Activated CD4-positive, alpha-beta memory T cell treated with anti-CD3 and anti-CD28 coated beads, Interleukin-2, amount 10 ng/mL, durations not matched to agents 7 days and 5 days (primary cell): Measurements from ENCODE around the gene LRRC3B. TPM values are rescaled to one million over a fixed set of nuclear protein-coding genes. Genes with fewer than 3 reads are reported as not detected.
"Not testable (repeated sequence)": the region's sequence is repeated elsewhere in the genome, so short reads cannot be mapped to it uniquely, and the experiment has no call there.

Experiments
- CTCF ChIA-PET: fragments of 350-600 bp; sonication (Branson Sonifier 250); formaldehyde crosslinking; loops from one replicate; lab custom pipeline; 2021; ENCODE audit warnings: antibody characterized with exemption, inconsistent platforms; lab: Charles Lee
- POLR2A ChIA-PET: fragments of 350-600 bp; sonication (Branson Sonifier 250); formaldehyde crosslinking; loops from one replicate; lab custom pipeline; 2021; ENCODE audit warnings: antibody characterized with exemption; lab: Charles Lee
- DNase-seq: peaks from one replicate; pipeline ENCODE4 v3.0.0-alpha.2; 2020
- H3K27ac Mint-ChIP-seq: one replicate; pipeline ENCODE4 v1.8.0; 2021; ENCODE audit warnings: mild to moderate bottlenecking, mixed read lengths
- H3K27me3 Mint-ChIP-seq: one replicate; pipeline ENCODE4 v1.8.0; 2021; ENCODE audit warnings: mixed read lengths
- H3K36me3 Mint-ChIP-seq: one replicate; pipeline ENCODE4 v1.8.0; 2021; ENCODE audit warnings: low read depth, mixed read lengths
- H3K4me1 Mint-ChIP-seq: one replicate; pipeline ENCODE4 v1.8.0; 2021; ENCODE audit warnings: mixed read lengths
- H3K4me3 Mint-ChIP-seq: one replicate; pipeline ENCODE4 v1.8.0; 2021; ENCODE audit warnings: mild to moderate bottlenecking, mixed read lengths
- H3K9me3 Mint-ChIP-seq: one replicate; pipeline ENCODE4 v1.8.0; 2021; ENCODE audit warnings: mixed read lengths
- total RNA-seq, 2 experiments: library from RNA; stranded (reverse); gene quantifications; one replicate each; pipeline ENCODE4 v1.2.3, GENCODE V29; 2021

The LRRC3B gene, protein sequence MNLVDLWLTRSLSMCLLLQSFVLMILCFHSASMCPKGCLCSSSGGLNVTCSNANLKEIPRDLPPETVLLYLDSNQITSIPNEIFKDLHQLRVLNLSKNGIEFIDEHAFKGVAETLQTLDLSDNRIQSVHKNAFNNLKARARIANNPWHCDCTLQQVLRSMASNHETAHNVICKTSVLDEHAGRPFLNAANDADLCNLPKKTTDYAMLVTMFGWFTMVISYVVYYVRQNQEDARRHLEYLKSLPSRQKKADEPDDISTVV
- not detected for total RNA-seq

GRCh38 chr3:26622621-26623418, at the start of gene LRRC3B:
TSS of gene LRRC3B (plus strand) at chr3:26622772. CDS start at chr3:26709673, 86,901 bp downstream.
- Mint-ChIP-seq H3K36me3 (no peaks in the 10 kb centered on the region), H3K4me3 (no peak within 1 kb of the TSS), H3K4me1 (peaks cover 1% of the 10 kb centered on the region), H3K27ac (no peak within 1 kb of the TSS), H3K27me3 (peaks cover 31% of the 10 kb centered on the region), H3K9me3 (no peaks in the 10 kb centered on the region)
- POLR2A ChIA-PET, result no interaction called here
- DNase-seq, result no peak
- CTCF ChIA-PET, result no interaction called here

DNA sequence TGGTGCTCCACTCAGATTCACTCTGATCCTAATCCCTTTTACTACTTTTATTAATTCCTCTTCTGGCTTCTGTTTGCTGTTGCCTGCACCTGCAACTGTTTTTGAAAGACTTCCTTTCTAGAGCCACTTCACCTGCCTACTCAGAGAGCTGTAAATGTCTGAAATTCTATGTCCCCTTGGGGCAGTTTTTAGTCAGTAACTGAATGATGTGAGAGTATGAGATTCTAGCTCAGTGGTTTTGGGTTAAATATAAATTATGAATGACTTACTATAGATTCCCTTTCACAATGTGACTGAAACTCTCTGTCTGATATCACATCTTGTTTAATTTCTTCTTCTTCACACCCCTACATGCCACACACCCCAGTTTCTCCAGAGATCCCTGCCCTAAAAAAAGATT, 47.8 kb upstream of the LRRC3B start:
- H3K36me3 Mint-ChIP-seq, result no peaks in the 10 kb centered on the region
- CTCF ChIA-PET, result no interaction called here

DNA sequence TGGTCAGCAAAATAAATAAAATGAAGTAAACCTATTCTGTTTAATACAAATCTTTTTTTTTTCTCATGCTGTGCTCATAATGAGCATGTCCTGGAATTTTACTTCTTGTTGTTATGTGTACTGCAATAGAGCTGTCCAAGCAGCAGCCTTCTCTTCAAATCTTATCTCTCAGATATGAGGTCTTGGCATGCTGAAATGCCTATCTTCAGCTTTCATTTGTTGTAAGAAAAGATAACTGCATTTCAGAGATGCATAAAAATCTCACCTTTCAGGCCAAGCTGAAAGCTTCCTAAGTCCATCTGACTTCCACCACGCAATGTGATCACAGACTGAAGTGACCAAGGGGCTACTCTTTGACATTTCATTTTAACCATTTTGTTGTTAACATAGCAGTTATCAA, 43.5 kb upstream of the LRRC3B start:
- DNase-seq, result no peak
- no peaks in the 10 kb centered on the region for H3K36me3 Mint-ChIP-seq
- H3K4me3 Mint-ChIP-seq, result no peak overlapping the region
- no peaks in the 10 kb centered on the region for H3K4me1 Mint-ChIP-seq
- CTCF ChIA-PET, result no interaction called here
- no peaks in the 10 kb centered on the region for H3K27me3 Mint-ChIP-seq
- POLR2A ChIA-PET, result no interaction called here
- no peak overlapping the region for H3K27ac Mint-ChIP-seq
- H3K9me3 Mint-ChIP-seq, result peaks cover 3% of the 10 kb centered on the region

More for the DNA sequence above, 47.8 kb upstream of the LRRC3B start:
- Mint-ChIP-seq H3K27ac (no peak overlapping the region), H3K9me3 (peaks cover 3% of the 10 kb centered on the region), H3K4me3 (no peak overlapping the region), H3K27me3 (no peaks in the 10 kb centered on the region), H3K4me1 (no peaks in the 10 kb centered on the region)
- POLR2A ChIA-PET, result no interaction called here
- no peak for DNase-seq

- Mint-ChIP-seq H3K27me3 (no peaks in the 10 kb centered on the region), H3K9me3 (peaks cover 2% of the 10 kb centered on the region), H3K36me3 (no peaks in the 10 kb centered on the region), H3K4me1 (no peaks in the 10 kb centered on the region), H3K4me3 (no peak overlapping the region), H3K27ac (no peak overlapping the region)
- no peak for DNase-seq
- ChIA-PET CTCF (no interaction called here), POLR2A (no interaction called here)
Observed at GRCh38 chr3:26587571-26587970, 35.0 kb upstream of the LRRC3B start.

DNA sequence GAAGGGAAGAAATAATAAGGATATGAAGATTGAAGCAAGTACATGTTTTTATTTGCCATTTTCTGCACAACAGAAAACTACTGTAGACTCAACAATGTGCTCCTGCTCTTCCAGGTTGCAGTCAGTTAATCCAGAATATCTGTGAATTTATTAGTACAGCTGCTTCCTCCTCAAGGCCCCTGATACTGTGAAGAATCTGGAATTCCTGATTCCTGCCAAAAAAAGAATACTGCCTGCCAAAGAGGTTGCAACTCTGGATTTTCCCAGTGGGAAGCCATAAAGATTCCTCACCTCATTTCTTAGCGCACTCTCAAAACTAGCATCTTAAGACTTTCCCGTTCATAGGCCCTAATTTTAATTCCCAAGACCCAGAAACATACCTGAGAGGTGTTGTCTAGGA, 33.6 kb upstream of the LRRC3B start:
- Mint-ChIP-seq H3K4me3 (no peak overlapping the region), H3K4me1 (no peaks in the 10 kb centered on the region), H3K9me3 (peaks cover 2% of the 10 kb centered on the region), H3K27me3 (no peaks in the 10 kb centered on the region), H3K27ac (no peak overlapping the region), H3K36me3 (no peaks in the 10 kb centered on the region)
- CTCF ChIA-PET, result no interaction called here
- no peak for DNase-seq
- POLR2A ChIA-PET, result no interaction called here

DNA sequence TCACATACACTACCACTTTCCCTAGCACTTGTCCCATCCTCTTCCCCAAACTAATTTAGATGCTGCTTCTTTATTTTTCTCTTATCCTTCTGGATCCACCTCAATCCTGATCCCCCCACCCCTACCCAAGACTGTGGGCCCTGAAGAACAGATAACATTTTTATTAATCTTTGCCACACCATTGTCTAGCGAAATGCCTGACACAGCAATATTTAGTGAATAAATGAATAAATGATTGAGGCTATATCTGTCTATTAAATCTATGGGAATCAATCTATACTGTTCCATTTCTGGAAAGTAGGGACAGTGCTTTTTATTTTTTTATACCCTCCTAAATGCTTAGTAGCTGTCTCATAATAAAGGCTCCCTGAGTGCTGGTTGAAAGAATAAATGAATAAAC, 32.9 kb upstream of the LRRC3B start:
- DNase-seq, result no peak
- CTCF ChIA-PET, result no interaction called here
- no peak overlapping the region for H3K27ac Mint-ChIP-seq
- no peaks in the 10 kb centered on the region for H3K4me1 Mint-ChIP-seq
- POLR2A ChIA-PET, result no interaction called here
- H3K9me3 Mint-ChIP-seq, result peaks cover 2% of the 10 kb centered on the region
- no peak overlapping the region for H3K4me3 Mint-ChIP-seq
- no peaks in the 10 kb centered on the region for H3K36me3 Mint-ChIP-seq
- H3K27me3 Mint-ChIP-seq, result no peaks in the 10 kb centered on the region

DNA sequence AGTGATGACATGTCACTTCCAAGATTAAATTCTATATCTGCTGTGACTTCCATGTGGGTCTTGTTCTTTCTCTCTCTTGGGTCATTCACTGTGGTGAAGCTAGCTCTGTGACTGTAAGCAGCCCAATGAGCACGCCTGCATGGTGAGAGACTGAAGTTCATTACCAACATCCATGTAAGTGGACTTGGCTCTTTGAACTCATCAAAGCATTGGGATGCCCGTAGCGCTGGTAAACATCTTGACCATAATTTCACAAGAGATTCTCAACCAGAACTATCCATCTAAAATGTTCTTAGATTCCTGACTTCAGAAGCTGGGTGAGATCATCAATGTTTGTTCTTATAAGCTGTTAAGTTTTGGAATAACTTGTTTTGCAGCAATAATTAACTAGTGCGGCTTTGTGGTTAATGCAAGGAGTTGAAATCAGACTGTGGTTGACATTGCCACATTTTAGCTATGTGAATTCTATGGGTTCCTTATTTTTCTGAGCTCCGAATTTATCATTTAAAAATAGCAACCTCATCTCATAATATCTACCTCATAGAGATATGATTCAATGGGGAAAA, 31.6 kb upstream of the LRRC3B start:
- no peak for DNase-seq

GRCh38 chr3:26591926-26592325, 30.6 kb upstream of the LRRC3B start:
- no peaks in the 10 kb centered on the region for H3K36me3 Mint-ChIP-seq
- no peaks in the 10 kb centered on the region for H3K27me3 Mint-ChIP-seq
- no peaks in the 10 kb centered on the region for H3K4me1 Mint-ChIP-seq
- H3K27ac Mint-ChIP-seq, result no peak overlapping the region
- DNase-seq, result no peak
- no peak overlapping the region for H3K4me3 Mint-ChIP-seq
- CTCF ChIA-PET, result no interaction called here
- POLR2A ChIA-PET, result no interaction called here
- H3K9me3 Mint-ChIP-seq, result peaks cover 2% of the 10 kb centered on the region

More for the DNA sequence above, 31.6 kb upstream of the LRRC3B start:
- H3K36me3 Mint-ChIP-seq, result no peaks in the 10 kb centered on the region
- no peak overlapping the region for H3K4me3 Mint-ChIP-seq
- no peak overlapping the region for H3K27ac Mint-ChIP-seq
- ChIA-PET POLR2A (no interaction called here), CTCF (no interaction called here)
- H3K4me1 Mint-ChIP-seq, result no peaks in the 10 kb centered on the region
- no peaks in the 10 kb centered on the region for H3K27me3 Mint-ChIP-seq
- H3K9me3 Mint-ChIP-seq, result peaks cover 2% of the 10 kb centered on the region

GRCh38 chr3:26592451-26592850, 30.1 kb upstream of the LRRC3B start:
- no peak for DNase-seq
- ChIA-PET CTCF (no interaction called here), POLR2A (no interaction called here)
- Mint-ChIP-seq H3K36me3 (no peaks in the 10 kb centered on the region), H3K9me3 (peaks cover 2% of the 10 kb centered on the region), H3K27me3 (no peaks in the 10 kb centered on the region), H3K4me1 (no peaks in the 10 kb centered on the region), H3K27ac (no peak overlapping the region), H3K4me3 (no peak overlapping the region)

DNA sequence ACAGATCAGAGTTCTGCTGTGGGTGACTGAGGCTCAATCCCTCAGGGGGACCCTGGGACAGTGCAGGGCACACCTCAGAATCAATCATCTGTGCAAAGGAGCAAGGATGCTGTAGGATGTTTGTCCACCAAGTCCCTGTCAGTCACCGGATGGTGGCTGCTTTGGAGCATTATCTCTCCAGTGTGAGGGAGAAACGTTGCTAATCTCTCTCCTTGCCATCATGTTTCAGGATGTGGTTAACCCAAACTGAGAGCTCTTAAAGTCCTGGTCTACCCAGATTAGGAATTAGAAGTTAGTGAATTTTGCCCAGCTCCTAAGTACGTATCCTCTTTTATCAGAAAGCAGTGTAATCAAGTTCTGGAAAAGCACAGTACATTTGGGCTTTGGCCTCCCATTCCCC, 26.2 kb upstream of the LRRC3B start:
- no peak overlapping the region for H3K4me3 Mint-ChIP-seq
- POLR2A ChIA-PET, result no interaction called here
- CTCF ChIA-PET, result no interaction called here
- DNase-seq, result no peak
- no peaks in the 10 kb centered on the region for H3K36me3 Mint-ChIP-seq
- no peak overlapping the region for H3K27ac Mint-ChIP-seq
- no peaks in the 10 kb centered on the region for H3K27me3 Mint-ChIP-seq
- no peaks in the 10 kb centered on the region for H3K4me1 Mint-ChIP-seq
- peaks cover 4% of the 10 kb centered on the region for H3K9me3 Mint-ChIP-seq

DNA sequence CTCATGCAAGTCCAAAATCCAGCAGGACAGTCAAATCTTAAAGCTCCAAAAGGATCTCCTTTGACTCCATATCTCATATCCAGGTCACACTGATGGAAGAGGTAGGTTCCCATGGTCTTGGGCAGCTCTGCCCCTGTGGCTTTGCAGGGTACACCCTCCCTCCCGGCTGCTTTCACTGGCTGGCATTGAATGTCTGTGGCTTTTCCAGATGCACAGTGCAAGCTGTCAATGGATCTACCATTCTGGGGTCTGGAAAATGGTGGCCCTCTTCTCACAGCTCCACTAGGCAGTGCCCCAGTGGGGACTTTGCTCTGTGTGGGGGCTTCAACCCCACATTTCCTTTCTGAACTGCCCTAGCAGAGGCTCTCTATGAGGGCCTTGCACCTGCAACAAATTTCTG, 19.3 kb upstream of the LRRC3B start:
- DNase-seq, H3K36me3 Mint-ChIP-seq, POLR2A ChIA-PET, H3K27me3 Mint-ChIP-seq, H3K4me3 Mint-ChIP-seq, CTCF ChIA-PET, H3K27ac Mint-ChIP-seq, H3K4me1 Mint-ChIP-seq: not testable (repeated sequence)
- H3K9me3 Mint-ChIP-seq, result peaks cover 26% of the 10 kb centered on the region

DNA sequence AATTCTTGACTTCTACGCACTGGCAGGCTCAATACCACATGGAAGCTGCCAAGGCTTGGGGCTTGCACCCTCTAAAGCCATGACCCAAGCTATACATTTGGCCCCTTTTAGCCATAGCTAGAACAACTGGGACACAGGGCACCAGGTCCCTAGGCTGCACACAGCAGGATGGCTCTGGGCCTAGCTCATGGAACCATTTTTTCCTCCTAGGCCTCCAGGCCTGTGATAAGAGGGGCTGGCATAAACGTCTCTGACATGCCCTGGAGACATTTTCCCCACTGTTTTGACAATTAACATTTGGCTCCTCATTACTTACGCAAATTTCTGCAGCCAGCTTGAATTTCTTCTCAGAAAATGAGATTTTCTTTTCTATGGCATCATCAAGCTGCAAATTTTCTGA, 18.8 kb upstream of the LRRC3B start:
- H3K27ac Mint-ChIP-seq, H3K4me1 Mint-ChIP-seq, H3K4me3 Mint-ChIP-seq, H3K27me3 Mint-ChIP-seq, POLR2A ChIA-PET, H3K36me3 Mint-ChIP-seq, CTCF ChIA-PET, DNase-seq: not testable (repeated sequence)
- H3K9me3 Mint-ChIP-seq, result peaks cover 26% of the 10 kb centered on the region

GRCh38 chr3:26614006-26614685, 8.4 kb upstream of the LRRC3B start:
- DNase-seq, result no peak
- Mint-ChIP-seq H3K27me3 (no peaks in the 10 kb centered on the region), H3K9me3 (peaks cover 2% of the 10 kb centered on the region), H3K36me3 (no peaks in the 10 kb centered on the region), H3K4me3 (no peak overlapping the region), H3K4me1 (no peaks in the 10 kb centered on the region), H3K27ac (no peak overlapping the region)
- ChIA-PET CTCF (no interaction called here), POLR2A (no interaction called here)
